ENCODE results near the gene SPACA6. TPM values are rescaled to one million over a fixed set of nuclear protein-coding genes. Genes with fewer than 3 reads are reported as not detected.

Gene SPACA6
- total RNA-seq, 1 experiment from 2014 or later, result 18.9 TPM

- Mint-ChIP-seq H3K9me3 (no peaks in the 10 kb centered on the region; a peak in 1 of 5 replicates), H3K27ac (no peak overlapping the region), H3K27me3 (ENCODE audit: low read depth) (no peaks in the 10 kb centered on the region), H3K4me1 (peaks cover 29 to 34% of the 10 kb centered on the region in 2 experiments), H3K36me3 (ENCODE audit: insufficient read depth in 1 of 3, low read depth in 3 of 3) (peaks cover 4 to 46% (median 27%) of the 10 kb centered on the region in 3 experiments; a peak in 6 of 7 replicates), H3K4me3 (peak overlapping the region in 1 of 2 experiments; percentile 87; a peak in 3 of 5 replicates)
- H3K18ac ChIP-seq (ENCODE audit: insufficient read length, low read depth, low read length), result no peak overlapping the region
- H4K91ac ChIP-seq (ENCODE audit: insufficient read length, low read depth, low read length), result no peak overlapping the region
- no peak overlapping the region for H3K56ac ChIP-seq (ENCODE audit: insufficient read length, low read depth, low read length)
- H3K9ac ChIP-seq (ENCODE audit: extremely low read depth, insufficient read length, low read length), result no peak overlapping the region
- H3K79me2 ChIP-seq (ENCODE audit: insufficient read depth, low read length), result no peaks in the 10 kb centered on the region; the same call in 1 of the 2 replicates
- H3K23ac ChIP-seq (ENCODE audit: insufficient read length, low read depth, low read length), result no peak overlapping the region
- no peak overlapping the region for H4K5ac ChIP-seq (ENCODE audit: insufficient read length, low read depth, low read length)
- no peak overlapping the region for H2BK120ac ChIP-seq (ENCODE audit: low read depth, low read length, poor library complexity, severe bottlenecking)
- no peaks in the 10 kb centered on the region for H4K20me1 ChIP-seq (ENCODE audit: control insufficient read depth, insufficient read depth, insufficient read length)
- no peak for TF ChIP-seq CTCF (conservative IDR thresholded peaks at IDR 0.05)
- H3K9me3 ChIP-seq (ENCODE audit: control insufficient read depth, low read depth, low read length), result no peaks in the 10 kb centered on the region
- no peaks in the 10 kb centered on the region for H3K27me3 ChIP-seq (ENCODE audit: insufficient read depth, low read length)
- no peaks in the 10 kb centered on the region for H3K79me1 ChIP-seq (ENCODE audit: insufficient read depth, low read depth, low read length, poor library complexity, severe bottlenecking)
- H2AK5ac ChIP-seq (ENCODE audit: insufficient read length, low read length), result no peak overlapping the region
- no peak overlapping the region for H2BK20ac ChIP-seq (ENCODE audit: low read depth, low read length, poor library complexity, severe bottlenecking)
- no peak overlapping the region for H3K4me2 ChIP-seq (ENCODE audit: insufficient read depth, insufficient read length, low read length)
- no peaks in the 10 kb centered on the region for H3K4me1 ChIP-seq (ENCODE audit: insufficient read depth, low read length)
- H4K8ac ChIP-seq (replicated peaks; ENCODE audit: insufficient read length, low read depth, low read length), result no peak overlapping the region
- H2BK12ac ChIP-seq (ENCODE audit: insufficient read length, low read depth, low read length), result no peak overlapping the region
- H2BK15ac ChIP-seq (ENCODE audit: low read depth, low read length), result no peak overlapping the region
- H3K14ac ChIP-seq (ENCODE audit: insufficient read depth, low read length), result no peak overlapping the region
- H2BK5ac ChIP-seq (ENCODE audit: insufficient read length, low read length), result no peak overlapping the region
- H3T11ph ChIP-seq (ENCODE audit: low read length), result no peak overlapping the region
- no peak overlapping the region for H3K4ac ChIP-seq (ENCODE audit: low read depth, low read length)
- H3K27ac ChIP-seq (ENCODE audit: insufficient read length, low read depth, low read length), result no peak overlapping the region
- no CpG with 5 or more reads among the region's 18 CpGs for WGBS (ENCODE audit: extremely low coverage, insufficient read length, low lambda C conversion rate)
- DNase-seq, result no peak
- H3K23me2 ChIP-seq (ENCODE audit: insufficient read length, low read depth, low read length, poor library complexity, severe bottlenecking), result peaks cover 29% of the 10 kb centered on the region
- no peak overlapping the region for H2AFZ ChIP-seq (ENCODE audit: low read length)
Measured at GRCh38 chr19:51692468-51692867, 662 bp upstream of the SPACA6 start.
